Tibial nerve (tissue), 4 donors: Measurements from ENCODE around the gene FMC1.

Source experiments
- EP300 ChIP-seq, 2 donors: sonication (generic); formaldehyde crosslinking; IDR thresholded peaks; one replicate each; pipeline ENCODE4 v1.6.1; 2017; ENCODE audit warnings: antibody characterized with exemption in 2 of 2, mild to moderate bottlenecking in 1 of 2
- POLR2A ChIP-seq, 2 donors: fragments of 450-650 bp; IDR thresholded peaks; one replicate each; pipeline ENCODE4 v1.6.1; 2017; ENCODE audit warnings: antibody characterized with exemption in 2 of 2, mild to moderate bottlenecking in 2 of 2, moderate library complexity in 2 of 2
- TF ChIP-seq, protein P1 (sequence below), 5 experiments: fragments of 200-600 bp in 3 of 5; fragments of 450-650 bp in 2 of 5; sonication (generic) in 3 of 5; IDR thresholded peaks; one replicate each; pipeline ENCODE4 v1.5.1; 2016 to 2019; ENCODE audit warnings: antibody characterized with exemption in 5 of 5, mild to moderate bottlenecking in 3 of 5, moderate library complexity in 2 of 5

DNA sequence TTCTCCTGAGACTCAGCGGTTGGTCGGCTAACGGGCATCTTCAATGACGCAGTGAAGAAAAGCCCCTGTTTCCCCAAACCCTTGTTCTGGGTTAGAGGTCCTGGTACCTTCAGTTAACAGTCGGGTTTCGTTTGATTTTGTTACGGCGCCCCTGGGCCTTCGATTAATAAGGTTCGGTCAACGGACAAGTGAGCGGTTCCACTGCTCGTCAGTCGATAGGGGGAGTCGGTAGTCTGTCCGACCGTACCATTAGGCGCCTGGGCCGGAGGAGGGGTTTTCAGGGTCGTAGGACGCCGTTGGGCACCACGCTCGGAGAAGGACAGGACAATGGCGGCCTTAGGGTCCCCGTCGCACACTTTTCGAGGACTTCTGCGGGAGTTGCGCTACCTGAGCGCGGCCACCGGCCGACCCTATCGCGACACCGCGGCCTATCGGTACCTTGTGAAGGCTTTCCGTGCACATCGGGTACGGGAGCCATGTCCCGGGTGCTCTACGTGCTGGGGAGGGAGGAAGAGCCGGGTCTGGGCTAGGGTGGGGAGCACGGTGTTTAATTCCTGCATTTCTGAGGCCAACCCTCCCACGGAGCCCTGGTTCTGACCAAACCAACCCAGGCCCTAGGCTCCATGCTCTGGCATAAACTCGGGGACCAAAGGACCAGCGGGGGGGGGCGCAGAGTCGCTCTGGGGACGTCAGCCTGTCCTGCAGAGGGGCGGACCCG, at the start of gene FMC1:
- TF ChIP-seq, protein P1, sequence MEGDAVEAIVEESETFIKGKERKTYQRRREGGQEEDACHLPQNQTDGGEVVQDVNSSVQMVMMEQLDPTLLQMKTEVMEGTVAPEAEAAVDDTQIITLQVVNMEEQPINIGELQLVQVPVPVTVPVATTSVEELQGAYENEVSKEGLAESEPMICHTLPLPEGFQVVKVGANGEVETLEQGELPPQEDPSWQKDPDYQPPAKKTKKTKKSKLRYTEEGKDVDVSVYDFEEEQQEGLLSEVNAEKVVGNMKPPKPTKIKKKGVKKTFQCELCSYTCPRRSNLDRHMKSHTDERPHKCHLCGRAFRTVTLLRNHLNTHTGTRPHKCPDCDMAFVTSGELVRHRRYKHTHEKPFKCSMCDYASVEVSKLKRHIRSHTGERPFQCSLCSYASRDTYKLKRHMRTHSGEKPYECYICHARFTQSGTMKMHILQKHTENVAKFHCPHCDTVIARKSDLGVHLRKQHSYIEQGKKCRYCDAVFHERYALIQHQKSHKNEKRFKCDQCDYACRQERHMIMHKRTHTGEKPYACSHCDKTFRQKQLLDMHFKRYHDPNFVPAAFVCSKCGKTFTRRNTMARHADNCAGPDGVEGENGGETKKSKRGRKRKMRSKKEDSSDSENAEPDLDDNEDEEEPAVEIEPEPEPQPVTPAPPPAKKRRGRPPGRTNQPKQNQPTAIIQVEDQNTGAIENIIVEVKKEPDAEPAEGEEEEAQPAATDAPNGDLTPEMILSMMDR (IDR thresholded peaks at IDR 0.05), result peak; percentile 37 to 83 (median 55)
- TF ChIP-seq EP300 (IDR thresholded peaks at IDR 0.05) (peak in 1 of 2 donors; percentile 96), POLR2A (IDR thresholded peaks at IDR 0.05) (peak; percentile 88 to 92)
